ENCODE results near the gene RASL10B. TPM values are rescaled to one million over a fixed set of nuclear protein-coding genes. Genes with fewer than 3 reads are reported as not detected.

RASL10B gene
- polyA plus RNA-seq, 1 donor: 13.0 TPM

DNA sequence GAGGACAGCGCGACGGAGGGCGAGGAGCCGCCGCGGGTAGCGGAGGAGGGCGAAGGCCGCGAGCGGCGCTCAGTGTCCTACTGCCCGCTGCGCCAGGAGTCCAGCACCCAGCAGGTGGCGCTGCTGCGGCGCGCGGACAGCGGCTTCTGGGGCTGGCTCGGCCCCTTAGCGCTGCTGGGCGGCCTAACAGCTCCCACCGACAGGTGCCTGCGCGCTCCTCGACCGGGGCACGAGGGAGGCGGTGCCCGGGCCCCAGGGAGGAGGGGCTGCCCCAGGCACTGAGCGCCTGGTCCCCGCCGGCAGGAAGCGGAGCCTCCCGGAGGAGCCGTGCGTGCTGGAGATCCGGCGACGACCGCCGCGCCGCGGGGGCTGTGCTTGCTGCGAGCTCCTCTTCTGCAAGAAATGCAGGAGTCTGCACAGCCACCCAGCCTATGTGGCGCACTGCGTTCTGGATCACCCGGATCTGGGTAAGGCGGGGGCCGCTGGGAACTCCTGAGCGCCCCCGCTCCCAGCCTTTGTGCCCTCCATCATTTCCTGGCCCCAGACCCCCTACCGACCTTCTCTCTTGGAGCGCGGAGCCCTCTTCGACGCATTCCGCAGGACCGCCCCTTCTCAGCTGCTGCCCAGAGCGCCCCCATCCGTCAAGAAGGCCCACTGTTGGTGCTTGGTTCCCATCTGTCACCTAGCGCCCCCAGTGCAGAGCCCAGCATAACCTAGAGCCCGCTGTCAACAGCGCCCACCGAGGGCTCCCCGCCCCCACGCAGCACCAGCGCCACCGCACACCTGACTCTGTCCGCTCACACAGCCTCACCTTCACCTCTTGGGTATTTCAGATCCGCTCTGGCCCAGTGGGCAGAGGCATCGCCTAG lies 32.9 kb downstream of the RASL10B start:
- DNase-seq: peak; percentile 90

DNA sequence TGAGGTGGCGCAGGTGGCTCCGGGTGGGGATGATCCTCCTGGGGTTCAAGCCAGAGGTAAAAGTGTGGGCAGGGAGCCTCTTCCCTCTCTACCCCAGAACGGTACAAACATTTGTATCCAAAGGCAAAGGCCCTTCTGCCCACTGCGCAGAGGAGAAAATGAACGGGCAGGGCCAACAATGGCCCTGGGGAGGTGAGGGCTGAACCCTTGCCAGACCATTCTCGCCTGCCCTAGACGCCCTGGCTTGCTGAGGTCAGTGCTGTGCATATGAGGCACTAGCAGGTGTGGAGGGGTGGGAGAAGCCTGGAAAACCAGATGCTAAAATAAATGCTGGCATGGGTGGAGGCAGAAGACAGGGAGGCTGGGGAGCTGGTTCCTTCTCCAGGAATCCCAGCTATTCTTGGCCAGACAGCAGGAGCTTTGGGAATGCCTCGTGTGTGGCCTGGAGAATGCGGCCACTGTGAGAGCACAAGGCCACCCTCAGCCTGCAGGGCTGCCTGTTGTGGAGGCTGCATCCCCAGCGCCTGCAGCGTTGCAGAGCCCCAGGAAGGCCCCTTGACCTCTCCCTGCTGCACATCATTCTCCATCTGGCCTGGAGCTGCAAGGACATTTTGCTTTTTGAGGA lies 33.8 kb downstream of the RASL10B start:
- no peak for DNase-seq

DNA sequence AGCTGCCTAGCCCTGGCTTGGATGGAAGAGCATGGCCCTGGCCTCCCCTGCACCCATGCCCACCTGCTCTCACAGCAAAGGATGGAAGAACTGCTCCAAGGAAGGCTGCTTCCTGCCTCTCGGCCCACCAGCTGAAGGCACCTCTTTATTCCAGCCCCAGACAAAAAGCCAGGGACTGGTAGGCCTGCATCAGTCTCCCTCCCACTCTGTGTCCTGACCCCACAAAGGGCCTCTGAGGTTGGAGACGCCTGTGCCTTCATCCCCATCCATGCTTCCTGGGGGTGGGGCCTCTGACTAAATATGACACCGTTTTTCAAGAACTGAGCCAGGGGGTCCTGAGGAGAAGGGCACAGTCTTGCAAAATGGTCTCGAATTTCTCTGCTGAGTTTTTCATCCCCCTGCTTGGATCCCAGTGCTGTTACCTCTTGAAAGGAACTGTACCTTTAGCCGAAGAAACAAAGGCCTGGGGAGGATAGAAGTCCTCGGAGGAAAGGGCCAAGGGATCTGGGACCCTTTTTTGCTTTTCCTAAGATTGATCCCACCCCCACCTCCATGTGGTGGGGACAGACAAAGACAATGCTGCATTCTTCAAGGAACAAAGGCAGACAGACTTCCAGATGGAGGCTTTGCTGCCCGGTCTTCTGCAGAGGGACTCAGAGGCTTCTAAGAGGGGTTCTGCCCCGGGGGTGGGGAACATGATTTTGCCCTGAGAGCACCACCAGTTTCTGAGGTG lies 34.5 kb downstream of the RASL10B start:
- no peak for DNase-seq

DNA sequence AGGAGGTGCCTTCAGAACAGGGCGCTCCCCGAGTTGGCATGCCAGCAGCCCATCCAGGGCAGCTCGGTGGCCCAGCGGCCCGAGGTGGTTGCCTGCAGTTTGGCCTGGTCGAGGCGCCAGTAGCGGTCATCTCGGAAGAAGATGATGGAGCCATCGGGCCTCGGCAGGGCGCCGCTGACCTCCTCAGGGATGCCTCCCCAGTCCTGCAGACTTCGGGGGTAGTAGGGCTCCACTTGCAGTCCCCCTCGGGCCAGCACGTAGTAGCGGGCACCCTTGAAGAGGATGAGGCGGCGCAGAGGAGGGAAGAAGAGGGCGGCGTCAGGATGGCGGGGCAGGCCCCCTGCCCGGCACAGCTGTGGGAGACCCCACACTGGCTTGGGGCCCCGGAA lies 35.0 kb downstream of the RASL10B start:
- no peak for DNase-seq

DNA sequence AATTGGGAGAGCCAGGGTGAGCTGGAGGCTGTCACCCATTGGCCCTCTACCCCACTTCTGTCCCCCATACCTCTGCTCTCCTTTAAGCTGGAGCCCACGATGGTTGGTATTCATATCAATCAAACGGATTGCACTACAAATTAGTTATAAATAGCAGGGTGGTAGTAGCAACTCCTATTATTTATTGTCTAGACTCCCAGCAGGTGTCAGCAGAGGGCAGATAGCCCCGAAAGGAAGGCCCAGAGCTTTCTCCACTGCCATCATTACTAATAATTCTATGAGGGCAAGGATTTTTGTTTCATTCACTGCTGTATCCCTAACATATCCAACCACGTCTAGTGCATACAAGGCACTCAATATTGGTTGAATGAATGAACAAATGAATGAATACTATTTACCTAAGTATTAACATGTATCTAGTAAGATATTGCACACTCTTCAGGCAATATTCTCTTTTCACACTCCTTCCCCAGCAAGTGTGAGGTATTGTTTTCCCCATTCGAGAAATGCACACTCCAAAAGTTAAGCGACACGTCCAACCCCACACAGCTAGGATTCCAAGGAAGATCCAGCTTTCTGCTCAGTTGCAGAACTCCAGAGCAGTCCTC lies 35.6 kb downstream of the RASL10B start:
- DNase-seq: no peak

DNA sequence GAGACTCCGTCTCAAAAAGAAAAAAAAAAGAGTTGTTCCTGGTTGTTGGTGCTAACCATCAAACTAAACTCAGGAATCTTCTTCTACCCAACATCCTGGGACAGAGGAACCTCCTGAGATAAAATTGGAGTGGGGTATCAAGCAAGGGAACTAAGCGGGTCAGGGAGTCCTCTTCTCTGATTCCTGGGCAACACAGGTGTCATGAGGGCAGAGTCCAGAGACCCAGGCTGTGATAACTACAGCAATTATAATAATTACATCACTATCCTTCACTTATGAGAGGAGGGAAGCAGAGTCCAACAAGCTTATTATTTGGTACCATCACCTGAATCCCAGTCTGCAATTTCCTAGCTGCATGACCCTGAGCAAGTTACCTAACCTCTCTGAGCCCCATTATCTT lies 37.4 kb downstream of the RASL10B start:
- DNase-seq: no peak

DNA sequence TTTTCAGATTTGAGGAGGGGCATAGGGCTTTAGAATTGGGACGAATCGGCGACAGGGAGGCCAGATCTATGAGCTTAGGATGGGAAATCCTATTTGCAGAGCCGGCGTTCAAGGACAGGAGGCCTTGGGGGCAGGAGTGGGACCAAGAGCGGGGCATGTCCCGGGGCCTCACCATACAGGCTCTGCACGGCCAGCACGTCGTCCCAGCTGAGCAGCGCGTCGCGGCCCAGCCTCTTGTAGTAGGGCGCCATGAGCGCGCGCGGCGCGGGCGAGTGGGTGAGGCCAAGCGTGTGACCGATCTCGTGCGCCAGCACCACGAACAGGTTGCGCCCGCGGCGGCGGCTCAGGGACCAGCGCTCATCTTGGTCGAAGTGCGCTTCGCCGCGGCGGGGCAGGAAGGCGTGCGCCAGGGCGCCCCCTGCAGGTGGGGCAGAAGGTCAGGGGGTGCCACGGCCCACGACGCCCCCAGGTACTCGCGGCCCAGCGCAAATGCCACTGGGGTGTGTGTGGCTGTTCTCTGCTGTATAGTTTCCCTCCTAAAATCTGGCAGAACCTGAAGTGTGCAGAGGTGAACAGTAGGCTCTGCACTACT lies 38.6 kb downstream of the RASL10B start:
- no peak for DNase-seq

DNA sequence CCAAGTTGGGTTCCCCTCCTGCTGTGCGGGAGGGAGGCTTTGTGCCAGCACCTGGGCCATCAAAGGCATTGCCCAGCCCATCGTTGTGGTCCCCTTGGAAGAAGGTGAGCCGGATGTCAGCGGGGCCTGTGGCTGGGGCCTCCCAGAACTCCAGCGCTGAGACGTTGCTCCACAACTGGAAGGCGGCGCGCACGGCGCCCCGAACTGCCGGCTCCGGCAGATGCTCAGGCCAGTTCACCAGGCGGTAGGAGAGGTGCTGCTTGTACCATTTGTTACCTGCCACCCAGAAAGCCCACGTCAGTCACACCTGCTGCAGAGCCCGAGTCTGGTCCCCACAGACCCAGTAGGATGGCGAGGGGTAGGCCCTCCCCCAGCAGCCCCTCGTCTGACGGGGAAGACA lies 41.7 kb downstream of the RASL10B start:
- no peak for DNase-seq

DNA sequence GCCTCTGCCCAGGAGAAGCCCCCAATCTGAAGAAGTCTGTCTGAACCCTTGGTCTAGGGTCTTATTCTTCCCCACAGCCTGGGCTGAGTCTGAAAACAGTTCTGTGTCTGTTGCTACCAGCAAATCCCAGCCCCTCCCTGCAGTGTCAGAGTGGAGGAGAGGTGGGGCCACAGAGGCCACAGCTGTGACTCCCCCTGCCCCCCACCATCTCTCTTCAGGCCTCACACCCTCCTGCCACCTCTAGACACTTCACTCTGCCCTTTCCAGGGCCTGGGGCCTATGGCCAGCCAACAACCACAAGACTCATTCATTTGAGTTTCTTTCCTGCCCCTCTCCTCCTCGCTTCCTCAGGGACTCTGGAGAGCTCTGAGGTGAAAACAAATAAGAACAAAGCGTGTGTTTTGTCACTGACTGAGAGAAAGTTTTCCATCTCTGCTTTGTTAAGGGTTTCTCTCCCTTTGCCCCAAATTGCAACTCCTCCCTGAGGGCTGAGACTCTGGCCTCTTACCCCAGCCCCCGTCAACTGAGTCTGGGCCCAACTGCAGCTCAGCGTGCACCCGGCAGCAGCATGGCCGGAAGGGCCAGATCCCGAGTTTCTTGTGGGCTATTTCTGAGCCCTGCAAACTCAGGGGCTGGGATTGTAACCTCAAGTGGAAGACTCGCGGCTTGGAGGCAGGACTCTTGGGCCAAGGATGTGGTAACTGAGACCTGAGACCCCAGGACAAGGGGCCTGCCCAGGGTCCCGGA lies 42.4 kb downstream of the RASL10B start:
- DNase-seq: no peak

DNA sequence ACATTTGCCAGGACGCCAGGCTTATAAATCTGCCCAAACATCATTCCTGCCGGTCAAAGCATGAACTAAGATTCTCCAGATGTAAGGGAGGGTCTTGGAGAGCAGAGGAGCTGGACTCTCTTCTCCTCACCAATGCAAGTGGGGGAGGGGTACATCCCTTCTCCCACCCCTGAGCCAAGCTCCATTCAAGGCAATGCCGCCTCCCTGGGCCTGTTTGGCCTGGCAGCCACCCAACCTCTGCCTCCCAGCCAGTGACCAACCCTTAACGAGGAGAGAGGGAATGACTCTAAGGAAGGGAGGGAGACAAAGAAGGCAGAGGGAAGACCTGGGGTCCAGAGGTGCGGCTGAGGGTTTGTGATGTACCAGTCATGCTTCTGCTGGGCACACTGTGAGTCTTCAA lies 43.1 kb downstream of the RASL10B start:
- DNase-seq: no peak

DNA sequence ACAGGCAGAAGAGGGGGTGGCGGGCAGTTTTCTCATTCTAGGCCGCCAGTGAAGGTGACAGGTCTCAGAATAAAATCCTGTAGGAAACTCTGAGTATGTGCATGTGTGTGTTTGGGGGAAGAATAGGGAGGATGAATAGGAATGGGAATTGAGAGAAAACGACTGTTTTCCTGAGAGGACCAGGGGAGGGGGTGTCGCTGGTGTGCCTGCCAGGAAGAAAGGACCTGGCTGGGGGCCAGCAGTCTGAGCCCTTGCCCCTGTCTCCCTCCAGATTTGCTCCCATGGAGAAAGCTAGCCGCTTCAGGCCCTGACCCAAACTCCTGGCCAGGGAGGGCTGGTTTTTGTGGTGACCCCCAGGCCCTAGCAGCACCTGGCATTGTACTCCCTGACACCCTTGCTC lies 43.6 kb downstream of the RASL10B start:
- no peak for DNase-seq

DNA sequence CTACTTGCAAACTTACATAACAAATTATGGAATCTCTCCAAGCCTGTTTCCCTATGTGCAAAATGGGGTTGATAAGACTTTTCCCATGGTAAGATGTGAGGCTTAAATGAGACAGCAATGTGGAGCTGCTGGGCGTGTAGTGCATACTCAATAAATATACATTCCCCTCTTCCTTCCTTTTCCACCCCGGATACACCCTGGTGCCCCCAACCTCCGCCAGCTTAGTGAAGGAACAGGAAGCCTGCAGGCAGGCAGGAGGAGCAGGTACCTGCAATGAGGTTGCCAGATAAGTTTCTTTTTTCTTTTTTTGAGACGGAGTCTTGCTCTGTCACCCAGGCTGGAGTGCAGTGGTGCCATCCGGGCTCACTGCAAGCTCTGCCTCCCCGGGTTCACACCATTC lies 44.1 kb downstream of the RASL10B start:
- no peak for DNase-seq

DNA sequence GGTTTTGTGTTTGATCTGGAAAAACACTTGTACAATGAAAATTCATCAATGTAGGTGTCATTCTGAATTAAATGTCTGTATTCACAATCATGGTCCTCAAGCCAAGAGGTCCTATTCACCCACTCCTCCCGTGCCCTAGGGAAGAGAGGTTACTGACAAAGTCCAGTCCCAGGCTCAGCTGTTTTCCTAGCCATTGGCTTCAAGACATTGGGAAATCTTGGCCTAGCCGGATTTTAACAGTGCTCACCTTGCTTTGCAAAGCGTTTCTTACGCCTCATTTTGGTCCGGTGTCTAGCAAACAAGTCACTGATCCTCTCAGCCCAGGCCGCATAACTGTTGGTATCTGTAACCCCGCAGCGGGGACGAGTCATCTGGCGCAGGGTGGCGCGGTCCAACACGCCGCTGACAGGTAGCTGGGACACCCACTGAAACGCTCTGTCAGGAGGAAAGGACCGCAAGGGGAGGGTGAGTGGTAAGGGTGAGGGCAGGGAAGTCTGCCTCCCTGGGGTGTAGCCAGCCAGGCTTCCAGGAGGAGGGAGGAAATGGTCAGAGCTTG lies 47.3 kb downstream of the RASL10B start:
- no peak for DNase-seq

DNA sequence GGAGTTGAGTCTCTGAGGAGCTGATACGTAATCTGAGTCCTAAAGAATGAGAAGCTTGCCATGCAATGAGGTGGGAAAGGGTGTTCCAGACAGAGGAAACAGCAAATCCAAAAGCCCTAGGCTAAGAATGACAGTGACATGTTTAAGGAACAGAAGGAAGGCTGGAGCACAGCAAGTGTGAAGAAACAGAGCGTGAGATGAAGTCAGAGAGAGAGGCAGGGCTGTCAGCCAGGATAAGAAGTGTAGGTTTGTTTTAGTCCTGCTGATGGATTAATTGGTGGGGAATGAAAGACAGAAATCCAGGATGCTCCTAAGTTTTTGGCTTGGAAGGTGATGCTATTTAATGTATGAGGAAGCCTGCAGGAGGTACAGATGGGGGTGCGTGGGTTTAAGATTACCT lies 49.5 kb downstream of the RASL10B start:
- DNase-seq: no peak

DNA sequence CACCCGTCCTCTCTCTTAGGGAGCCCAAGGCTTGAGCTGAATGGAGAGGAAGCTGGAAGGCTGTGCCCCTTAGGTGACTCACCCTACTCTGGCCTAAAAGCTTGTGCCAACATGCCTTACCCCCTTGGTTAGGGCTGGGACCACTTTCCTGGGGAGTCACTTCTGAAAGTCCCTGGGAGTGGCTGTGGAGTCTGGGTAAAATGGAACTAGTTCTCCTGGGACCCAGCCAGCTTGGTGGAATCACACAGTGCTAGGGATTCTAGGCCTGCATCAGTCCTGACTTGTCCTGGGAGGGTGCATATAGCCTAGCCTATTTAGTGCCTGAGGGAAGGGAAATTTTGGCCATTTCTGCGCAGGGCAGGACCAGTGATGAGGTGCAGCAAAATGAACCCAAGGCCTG lies 53.5 kb downstream of the RASL10B start:
- DNase-seq: no peak

DNA sequence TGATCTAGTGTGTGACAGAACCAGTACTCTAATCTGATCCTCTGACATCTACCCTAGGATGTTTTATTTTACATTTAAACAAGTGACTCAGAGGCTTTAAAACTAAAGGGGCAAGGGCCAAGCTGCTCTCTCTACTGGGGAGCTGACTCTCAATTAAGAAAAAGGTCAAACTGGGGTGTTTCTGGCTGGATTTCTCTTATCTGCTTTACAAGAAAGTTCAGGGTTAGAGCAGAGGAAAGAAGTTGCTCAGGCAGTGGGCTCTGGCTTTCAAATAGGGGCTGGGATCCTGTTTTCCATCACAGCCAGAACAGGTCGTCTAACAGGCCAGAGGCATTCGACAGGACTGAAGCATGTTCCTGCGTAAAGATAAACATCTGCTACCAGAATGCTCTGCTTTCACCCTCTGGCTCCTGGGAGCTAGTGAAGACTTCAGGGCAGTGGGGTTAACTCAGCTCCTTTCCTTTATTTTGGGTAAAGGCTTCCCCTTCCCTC lies 55.5 kb downstream of the RASL10B start:
- DNase-seq: no peak

DNA sequence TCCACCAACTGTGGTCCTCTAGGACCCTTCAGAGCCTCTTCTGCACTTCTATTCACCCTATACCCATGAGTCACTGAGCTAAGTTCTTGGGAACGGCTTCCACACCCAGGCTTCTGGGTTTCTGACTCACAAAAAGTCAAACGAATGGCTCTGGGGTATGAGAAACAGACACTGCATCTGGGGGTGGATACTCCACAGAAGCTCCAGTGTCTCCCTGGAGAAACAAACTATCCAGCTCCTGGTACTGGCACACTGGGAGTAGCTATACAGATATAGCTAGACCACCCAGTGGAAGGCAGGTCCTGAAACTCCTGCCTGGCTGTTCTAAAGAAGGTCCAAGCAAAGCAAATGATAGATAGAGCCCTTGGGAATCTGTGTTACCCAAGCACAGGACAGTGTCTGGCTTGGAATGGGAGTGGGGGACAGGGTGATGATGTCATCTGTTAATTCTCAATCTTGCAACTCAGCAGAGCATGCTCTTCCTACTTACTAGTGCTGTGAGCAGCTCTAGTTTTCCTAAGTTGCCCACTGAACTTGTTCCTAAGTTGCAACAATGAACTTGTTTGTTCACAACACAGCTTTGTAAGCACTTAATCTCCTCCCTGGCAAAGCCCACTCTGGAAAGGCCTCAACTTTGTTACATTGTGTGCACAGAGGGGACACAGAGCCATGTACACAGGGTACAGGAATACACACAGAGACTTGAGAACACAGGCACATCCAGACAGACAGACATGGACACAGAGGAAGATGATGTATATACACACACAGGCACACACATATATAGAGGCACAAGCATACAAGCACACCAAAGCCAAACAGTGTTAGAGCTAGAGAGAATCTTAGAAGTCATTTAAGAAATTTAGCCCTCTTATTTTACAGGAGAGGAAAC lies 57.3 kb downstream of the RASL10B start:
- DNase-seq: no peak

DNA sequence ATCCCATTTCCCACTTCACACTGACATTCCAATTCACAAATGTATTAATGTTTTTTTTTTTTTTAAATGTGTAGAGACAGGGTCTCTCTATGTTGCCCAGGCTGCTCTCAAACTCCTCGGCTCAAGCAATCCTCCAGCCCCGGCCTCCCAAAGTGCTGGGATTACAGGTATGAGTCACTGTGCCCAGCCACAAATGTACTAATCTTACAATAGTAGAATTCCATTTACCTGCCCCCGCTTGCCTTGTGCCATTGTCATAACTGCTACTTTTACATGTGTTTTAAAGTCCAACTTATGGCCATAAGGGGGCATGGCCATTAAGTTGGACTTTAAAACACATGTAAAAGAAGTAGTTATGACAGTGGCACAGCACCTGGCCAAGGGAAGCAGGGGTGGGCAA lies 59.4 kb downstream of the RASL10B start:
- no peak for DNase-seq

DNA sequence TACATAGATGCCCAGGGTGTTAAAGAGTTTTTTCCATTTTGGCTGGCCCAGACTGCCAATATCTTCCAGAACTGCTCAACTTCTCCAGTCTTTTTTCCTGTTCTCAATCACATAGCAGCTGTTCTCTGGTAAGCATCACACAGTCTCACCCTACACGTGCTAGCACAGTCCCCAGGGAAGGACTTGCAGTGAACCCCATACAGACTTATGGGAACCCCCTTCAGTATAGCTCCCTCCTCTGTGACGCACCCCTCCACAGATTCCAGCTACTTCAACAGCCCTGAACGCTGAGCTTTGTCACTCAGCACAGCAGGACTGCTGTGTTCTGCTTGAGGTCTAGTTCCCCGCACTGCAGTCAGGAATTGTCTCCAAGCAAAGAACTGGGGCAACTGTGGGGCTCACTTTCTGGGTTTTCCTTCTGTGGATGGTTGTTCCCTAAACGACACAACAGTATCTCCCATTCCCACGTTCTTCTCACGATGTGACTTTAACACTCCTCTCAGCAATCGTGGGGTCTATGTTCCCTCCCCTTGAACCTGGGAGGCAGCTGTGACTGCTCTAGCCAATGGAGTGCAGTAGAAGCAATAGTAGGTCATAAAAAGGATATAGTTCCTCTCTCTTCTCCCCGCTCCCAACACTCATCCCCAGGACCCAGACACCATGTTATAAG lies 60.4 kb downstream of the RASL10B start:
- no peak for DNase-seq

Measured in left kidney (tissue), 2 donors.